Prostate gland (tissue), 2 donors: ENCODE measurements around the gene CAP2.

Experiments
- CTCF ChIP-seq, 4 experiments: fragments of 200-600 bp in 2 of 4; fragments of 450-650 bp in 2 of 4; sonication (generic) in 2 of 4; IDR thresholded peaks; 1 replicate in 3 of 4; 2 replicates in 1 of 4; pipeline ENCODE4 v1.5.1; 2016 to 2019; ENCODE audit warnings: antibody characterized with exemption in 4 of 4, mild to moderate bottlenecking in 2 of 4, moderate library complexity in 2 of 4
- POLR2A ChIP-seq: fragments of 450-650 bp; IDR thresholded peaks from one replicate; pipeline ENCODE4 v1.6.1; 2016; ENCODE audit warnings: antibody characterized with exemption, mild to moderate bottlenecking

DNA sequence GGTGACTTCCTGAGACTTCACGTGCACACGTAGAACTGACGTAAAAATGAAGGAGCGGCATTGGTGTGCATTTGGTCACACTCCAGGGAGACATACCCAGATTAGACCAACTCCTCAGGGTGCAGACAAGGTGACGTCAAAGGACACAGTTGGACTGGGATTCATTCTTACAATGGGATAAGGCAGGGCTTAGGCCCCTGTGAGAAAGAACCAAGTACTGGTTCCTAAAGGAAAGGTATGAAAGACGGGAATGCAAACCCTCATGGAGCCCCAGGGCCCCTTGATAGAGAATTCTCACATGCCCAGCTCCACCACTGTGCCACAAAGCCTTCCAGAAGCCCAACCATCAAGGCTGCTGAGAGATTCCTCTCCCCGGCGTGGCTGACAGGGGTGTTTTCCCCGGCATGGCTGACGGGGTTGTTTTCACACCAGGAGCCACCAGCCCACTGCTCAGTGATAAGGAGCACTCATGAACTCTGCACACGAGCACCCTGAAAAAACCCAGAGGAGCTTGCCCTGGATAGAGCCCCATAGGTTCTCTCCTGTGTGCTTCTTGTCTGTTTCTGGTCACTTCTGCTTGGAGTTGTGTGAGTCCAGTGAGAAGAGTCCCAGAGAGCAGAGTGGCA is 90.1 kb downstream of the CAP2 start:
- TF ChIP-seq POLR2A (no peak), CTCF (IDR thresholded peaks at IDR 0.05) (no peak)
